GM19025 (cell line): ENCODE measurements around the gene GPR45.

Experiments used
- ATAC-seq: cut with Tn5 transposase; IDR thresholded peaks from one replicate; pipeline ENCODE4 v1.9.1; 2021; ENCODE audit warnings: mild to moderate bottlenecking, low read depth, moderate library complexity; ENCODE audit not compliant: unreplicated experiment

Gene GPR45

GRCh38 chr2:105252271-105252670 is 10.7 kb downstream of the GPR45 start:
- no peak for ATAC-seq

GRCh38 chr2:105254531-105255210 is 13.1 kb downstream of the GPR45 start:
- no peak for ATAC-seq

GRCh38 chr2:105255979-105256378 is 14.4 kb downstream of the GPR45 start:
- ATAC-seq = no peak

- ATAC-seq = no peak
Measured at GRCh38 chr2:105256431-105257047, 15.0 kb downstream of the GPR45 start.

- no peak for ATAC-seq
Measured at GRCh38 chr2:105257981-105258380, 16.4 kb downstream of the GPR45 start.

GRCh38 chr2:105258835-105259350 is 17.4 kb downstream of the GPR45 start:
- ATAC-seq = no peak

- no peak for ATAC-seq
Measured at GRCh38 chr2:105261061-105261460, 19.5 kb downstream of the GPR45 start.

GRCh38 chr2:105262651-105263091 is 21.1 kb downstream of the GPR45 start:
- no peak for ATAC-seq

GRCh38 chr2:105269426-105269825 is 27.9 kb downstream of the GPR45 start:
- no peak for ATAC-seq

- no peak for ATAC-seq
Measured at GRCh38 chr2:105271393-105272045, 30.0 kb downstream of the GPR45 start.

- ATAC-seq = no peak
Measured at GRCh38 chr2:105272176-105272575, 30.6 kb downstream of the GPR45 start.

- no peak for ATAC-seq
Measured at GRCh38 chr2:105274046-105274445, 32.5 kb downstream of the GPR45 start.

GRCh38 chr2:105278654-105279053 is 37.1 kb downstream of the GPR45 start:
- no peak for ATAC-seq

- no peak for ATAC-seq
Measured at GRCh38 chr2:105279126-105279525, 37.6 kb downstream of the GPR45 start.

- no peak for ATAC-seq
Measured at GRCh38 chr2:105280281-105280680, 38.7 kb downstream of the GPR45 start.

GRCh38 chr2:105283532-105283931 is 42.0 kb downstream of the GPR45 start:
- no peak for ATAC-seq

- no peak for ATAC-seq
Measured at GRCh38 chr2:105287692-105288091, 46.1 kb downstream of the GPR45 start.

- no peak for ATAC-seq
Measured at GRCh38 chr2:105288133-105288532, 46.6 kb downstream of the GPR45 start.

GRCh38 chr2:105290981-105291660 is 49.6 kb downstream of the GPR45 start:
- ATAC-seq = no peak

GRCh38 chr2:105291981-105292380 is 50.4 kb downstream of the GPR45 start:
- ATAC-seq = no peak
